C4-2B (cell line): Measurements from ENCODE around the gene PSMD8.

Experiments
- ZFX ChIP-seq: fragments of 450-650 bp; IDR thresholded peaks from 2 replicates; pipeline ENCODE4 v1.6.1; 2017
- TF ChIP-seq, protein P1 (sequence below): fragments of 450-650 bp; conservative IDR thresholded peaks from 2 replicates; pipeline ENCODE4 v1.5.1; 2017; ENCODE audit warnings: mild to moderate bottlenecking

- TF ChIP-seq, protein P1, sequence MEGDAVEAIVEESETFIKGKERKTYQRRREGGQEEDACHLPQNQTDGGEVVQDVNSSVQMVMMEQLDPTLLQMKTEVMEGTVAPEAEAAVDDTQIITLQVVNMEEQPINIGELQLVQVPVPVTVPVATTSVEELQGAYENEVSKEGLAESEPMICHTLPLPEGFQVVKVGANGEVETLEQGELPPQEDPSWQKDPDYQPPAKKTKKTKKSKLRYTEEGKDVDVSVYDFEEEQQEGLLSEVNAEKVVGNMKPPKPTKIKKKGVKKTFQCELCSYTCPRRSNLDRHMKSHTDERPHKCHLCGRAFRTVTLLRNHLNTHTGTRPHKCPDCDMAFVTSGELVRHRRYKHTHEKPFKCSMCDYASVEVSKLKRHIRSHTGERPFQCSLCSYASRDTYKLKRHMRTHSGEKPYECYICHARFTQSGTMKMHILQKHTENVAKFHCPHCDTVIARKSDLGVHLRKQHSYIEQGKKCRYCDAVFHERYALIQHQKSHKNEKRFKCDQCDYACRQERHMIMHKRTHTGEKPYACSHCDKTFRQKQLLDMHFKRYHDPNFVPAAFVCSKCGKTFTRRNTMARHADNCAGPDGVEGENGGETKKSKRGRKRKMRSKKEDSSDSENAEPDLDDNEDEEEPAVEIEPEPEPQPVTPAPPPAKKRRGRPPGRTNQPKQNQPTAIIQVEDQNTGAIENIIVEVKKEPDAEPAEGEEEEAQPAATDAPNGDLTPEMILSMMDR = no peak
- peak; percentile 59; the same call in 1 of the 2 replicates for TF ChIP-seq ZFX
Observed at GRCh38 chr19:38375098-38375493, 725 bp downstream of the PSMD8 start.
